ENCODE data around the gene PATJ.
"Not testable (repeated sequence)": the region's sequence is repeated elsewhere in the genome, so short reads cannot be mapped to it uniquely, and the experiment has no call there.

PATJ gene

GRCh38 chr1:61887076-61887867 is 145.0 kb downstream of the PATJ start:
- no peak for DNase-seq (ENCODE audit: low read depth)

- DNase-seq (ENCODE audit: low read depth) = no peak
These were observed 145.8 kb downstream of the PATJ start for GRCh38 chr1:61887931-61888564.

- DNase-seq (ENCODE audit: low read depth) = no peak
These were observed 146.5 kb downstream of the PATJ start for GRCh38 chr1:61888808-61889207.

- not testable (repeated sequence) for DNase-seq (ENCODE audit: low read depth)
These were observed 148.2 kb downstream of the PATJ start for GRCh38 chr1:61890435-61890834.

- no peak for DNase-seq (ENCODE audit: low read depth)
These were observed 150.7 kb downstream of the PATJ start for GRCh38 chr1:61892977-61893376.

GRCh38 chr1:61894296-61894695 is 152.0 kb downstream of the PATJ start:
- not testable (repeated sequence) for DNase-seq (ENCODE audit: low read depth)

- DNase-seq (ENCODE audit: low read depth) = no peak
These were observed 152.9 kb downstream of the PATJ start for GRCh38 chr1:61895175-61895574.

- DNase-seq (ENCODE audit: low read depth) = no peak
These were observed 156.4 kb downstream of the PATJ start for GRCh38 chr1:61898658-61899057.

- DNase-seq (ENCODE audit: low read depth) = no peak
These were observed 162.1 kb downstream of the PATJ start for GRCh38 chr1:61904354-61904753.

GRCh38 chr1:61907102-61907501 is 164.8 kb downstream of the PATJ start:
- no peak for DNase-seq (ENCODE audit: low read depth)

GRCh38 chr1:61910035-61910434 is 167.8 kb downstream of the PATJ start:
- DNase-seq (ENCODE audit: low read depth) = no peak

GRCh38 chr1:61914823-61915482 is 172.7 kb downstream of the PATJ start:
- DNase-seq (ENCODE audit: low read depth) = no peak

- DNase-seq (ENCODE audit: low read depth) = no peak
These were observed 179.2 kb downstream of the PATJ start for GRCh38 chr1:61921435-61921834.

- DNase-seq (ENCODE audit: low read depth) = no peak
These were observed 180.7 kb downstream of the PATJ start for GRCh38 chr1:61922950-61923480.

GRCh38 chr1:61925591-61926298 is 183.5 kb downstream of the PATJ start:
- DNase-seq (ENCODE audit: low read depth) = no peak

GRCh38 chr1:61926597-61926996 is 184.3 kb downstream of the PATJ start:
- no peak for DNase-seq (ENCODE audit: low read depth)

GRCh38 chr1:61930116-61930645 is 187.9 kb downstream of the PATJ start:
- DNase-seq (ENCODE audit: low read depth) = no peak

GRCh38 chr1:61931587-61932279 is 189.5 kb downstream of the PATJ start:
- DNase-seq (ENCODE audit: low read depth) = no peak

- DNase-seq (ENCODE audit: low read depth) = no peak
These were observed 193.2 kb downstream of the PATJ start for GRCh38 chr1:61935516-61935915.

GRCh38 chr1:61936839-61937238 is 194.6 kb downstream of the PATJ start:
- DNase-seq (ENCODE audit: low read depth) = no peak

- no peak for DNase-seq (ENCODE audit: low read depth)
These were observed 199.5 kb downstream of the PATJ start for GRCh38 chr1:61941794-61942193.

Data from non-pigmented ciliary epithelial cell (primary cell).